NCI-H2227 (cell line): ENCODE results near the gene UBASH3B.

Experiments used
- DNase-seq: peaks from one replicate; lab custom pipeline; 2025; ENCODE audit not compliant: unreplicated experiment; lab: John Stamatoyannopoulos, UW

Gene UBASH3B

GRCh38 chr11:122780296-122780949, 124.9 kb downstream of the UBASH3B start:
- no peak for DNase-seq

- peak; percentile 82 for DNase-seq
Observed at GRCh38 chr11:122781378-122782195, 126.1 kb downstream of the UBASH3B start.

- DNase-seq: no peak
Observed at GRCh38 chr11:122782222-122782621, 126.7 kb downstream of the UBASH3B start.

GRCh38 chr11:122784325-122784955, 128.9 kb downstream of the UBASH3B start:
- no peak for DNase-seq

GRCh38 chr11:122785031-122785541, 129.6 kb downstream of the UBASH3B start:
- DNase-seq: peak; percentile 42

- no peak for DNase-seq
Observed at GRCh38 chr11:122786896-122787295, 131.4 kb downstream of the UBASH3B start.

- DNase-seq: no peak
Observed at GRCh38 chr11:122788781-122789535, 133.4 kb downstream of the UBASH3B start.

GRCh38 chr11:122789907-122790306, 134.4 kb downstream of the UBASH3B start:
- DNase-seq: no peak

GRCh38 chr11:122791411-122791810, 135.9 kb downstream of the UBASH3B start:
- no peak for DNase-seq

- no peak for DNase-seq
Observed at GRCh38 chr11:122791836-122792235, 136.3 kb downstream of the UBASH3B start.

- DNase-seq: no peak
Observed at GRCh38 chr11:122793515-122793914, 138.0 kb downstream of the UBASH3B start.

- no peak for DNase-seq
Observed at GRCh38 chr11:122795307-122795706, 139.8 kb downstream of the UBASH3B start.

GRCh38 chr11:122796128-122796717, 140.7 kb downstream of the UBASH3B start:
- DNase-seq: peak; percentile 38

GRCh38 chr11:122797651-122798050, 142.1 kb downstream of the UBASH3B start:
- DNase-seq: no peak

- DNase-seq: no peak
Observed at GRCh38 chr11:122799406-122800105, 144.0 kb downstream of the UBASH3B start.

GRCh38 chr11:122802876-122803275, 147.4 kb downstream of the UBASH3B start:
- no peak for DNase-seq

- DNase-seq: no peak
Observed at GRCh38 chr11:122803306-122803705, 147.8 kb downstream of the UBASH3B start.

GRCh38 chr11:122803716-122804115, 148.2 kb downstream of the UBASH3B start:
- DNase-seq: no peak

GRCh38 chr11:122804161-122804560, 148.6 kb downstream of the UBASH3B start:
- no peak for DNase-seq

- no peak for DNase-seq
Observed at GRCh38 chr11:122804796-122805195, 149.3 kb downstream of the UBASH3B start.
